HG03432 (cell line): ENCODE measurements around the gene SEPTIN6.
A peak's percentile ranks its signal among the peaks of the same experiment; 100 is the strongest.

Experiments used
- ATAC-seq: cut with Tn5 transposase; IDR thresholded peaks from one replicate; pipeline ENCODE4 v1.9.1; 2021; ENCODE audit warnings: mild to moderate bottlenecking, moderate library complexity; ENCODE audit not compliant: unreplicated experiment

Gene SEPTIN6

DNA sequence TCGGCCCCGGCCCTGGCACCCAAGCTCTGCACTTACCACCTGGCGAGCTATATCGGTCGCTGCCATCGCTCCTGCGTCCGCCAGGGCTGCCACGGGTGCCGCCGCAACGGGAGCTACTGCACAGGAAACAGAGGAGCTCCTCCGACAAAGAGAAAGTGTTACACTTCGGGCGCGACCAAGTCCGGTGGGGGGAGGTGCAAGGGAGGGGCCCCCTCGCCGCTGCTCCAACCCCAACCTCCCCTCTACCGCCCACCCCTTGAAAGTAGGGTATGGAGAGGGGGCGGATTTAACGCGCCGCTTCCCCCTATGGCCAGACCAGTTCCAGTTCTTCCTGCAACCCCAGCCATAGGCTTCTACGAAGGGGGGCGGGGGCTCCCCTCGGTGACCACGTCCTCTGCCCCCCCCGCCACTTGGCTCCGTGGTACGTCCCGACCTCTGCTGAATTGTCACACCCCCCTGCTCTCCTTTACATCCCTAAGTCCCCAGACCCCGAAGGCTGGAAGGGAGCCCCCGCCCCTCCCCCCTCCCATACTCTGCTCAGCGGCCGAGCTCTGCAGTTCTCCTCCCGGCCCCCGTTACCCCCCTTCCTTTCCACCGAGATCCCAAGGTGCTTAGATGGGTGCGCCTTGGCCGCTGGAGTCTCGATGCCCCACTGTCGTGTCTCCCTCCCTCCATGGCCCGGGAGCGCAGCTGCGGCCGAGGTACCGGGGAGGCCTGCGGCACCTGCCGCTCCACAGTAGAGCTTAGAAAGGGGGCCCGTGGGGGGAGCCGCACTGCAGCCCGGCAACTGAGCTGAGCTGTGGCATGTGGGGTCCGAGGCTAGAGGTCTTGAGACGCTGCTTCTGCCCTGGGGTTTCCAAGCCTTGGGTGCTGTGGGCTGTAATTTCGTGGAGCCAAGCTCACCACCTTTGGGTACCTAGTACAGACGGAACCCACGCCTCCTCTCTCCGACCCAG lies at the start of gene SEPTIN6:
SEPTIN6 (minus strand) TSS at position 129 of the 956 bp plus-strand sequence; CDS start at position 66, 63 bp downstream.
- ATAC-seq = peak; percentile 79

DNA sequence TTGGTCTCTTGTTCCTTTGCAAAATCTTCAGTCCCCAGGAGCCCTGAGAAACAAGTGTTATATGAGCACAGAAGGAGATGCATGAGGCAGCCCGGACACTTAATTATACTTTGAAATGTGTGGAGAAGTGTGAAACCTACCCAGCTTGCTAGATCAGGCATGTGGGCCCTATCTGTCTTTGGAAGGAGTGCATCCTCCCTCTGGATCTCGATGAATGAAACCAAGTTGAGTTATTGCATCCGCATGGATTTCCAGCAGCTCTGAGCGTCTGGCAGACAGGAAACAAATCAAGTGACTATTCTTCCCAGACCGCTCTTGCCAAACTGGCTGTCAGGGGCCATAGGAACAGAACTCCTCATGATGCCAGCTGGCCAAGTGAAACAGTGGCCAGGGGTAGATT lies 45.8 kb upstream of the SEPTIN6 start:
- no peak for ATAC-seq

DNA sequence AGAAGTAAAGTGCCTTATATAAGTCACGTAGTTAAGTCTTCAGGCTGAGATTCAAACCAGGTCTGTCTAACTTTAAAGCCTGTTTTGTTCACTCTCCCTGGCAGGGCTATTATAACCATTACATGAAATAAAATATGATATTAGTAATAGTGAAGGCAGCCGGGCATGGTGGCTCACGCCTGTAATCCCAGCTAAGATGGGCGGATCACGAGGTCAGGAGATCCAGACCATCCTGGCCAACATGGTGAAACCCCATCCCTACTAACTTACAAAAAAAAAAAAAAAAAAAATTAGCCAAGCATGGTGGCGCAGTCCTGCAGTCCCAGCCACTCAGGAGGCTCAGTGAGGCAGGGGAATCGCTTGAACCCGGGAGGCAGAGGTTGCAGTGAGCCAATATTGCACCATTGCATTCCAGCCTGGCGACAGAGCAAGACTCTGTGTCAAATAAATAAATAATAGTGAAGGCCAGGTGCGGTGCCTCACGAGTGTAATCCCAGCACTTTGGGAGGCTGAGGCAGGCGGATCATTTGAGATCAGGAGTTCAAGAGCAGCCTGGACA lies 43.3 kb upstream of the SEPTIN6 start:
- ATAC-seq = no peak

DNA sequence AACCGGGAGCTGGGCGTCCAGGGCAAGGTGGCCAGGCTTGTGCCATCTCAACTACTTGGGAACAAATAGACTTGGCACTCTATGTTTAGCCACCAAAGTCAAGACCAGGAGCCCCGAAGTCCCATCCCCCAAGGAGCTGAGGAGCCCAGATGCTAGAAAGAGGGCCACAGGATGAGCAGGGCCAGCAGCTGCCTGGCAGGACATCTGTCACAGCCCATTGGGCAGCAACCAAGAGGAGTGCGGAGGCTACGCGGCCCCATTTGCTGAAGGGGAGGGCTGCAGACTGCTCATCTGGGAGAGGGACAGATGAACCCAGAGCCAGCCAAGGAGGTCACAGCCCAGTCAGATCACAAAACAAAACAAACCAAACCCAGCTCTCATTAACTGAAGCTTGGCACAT lies 42.5 kb upstream of the SEPTIN6 start:
- ATAC-seq = no peak

DNA sequence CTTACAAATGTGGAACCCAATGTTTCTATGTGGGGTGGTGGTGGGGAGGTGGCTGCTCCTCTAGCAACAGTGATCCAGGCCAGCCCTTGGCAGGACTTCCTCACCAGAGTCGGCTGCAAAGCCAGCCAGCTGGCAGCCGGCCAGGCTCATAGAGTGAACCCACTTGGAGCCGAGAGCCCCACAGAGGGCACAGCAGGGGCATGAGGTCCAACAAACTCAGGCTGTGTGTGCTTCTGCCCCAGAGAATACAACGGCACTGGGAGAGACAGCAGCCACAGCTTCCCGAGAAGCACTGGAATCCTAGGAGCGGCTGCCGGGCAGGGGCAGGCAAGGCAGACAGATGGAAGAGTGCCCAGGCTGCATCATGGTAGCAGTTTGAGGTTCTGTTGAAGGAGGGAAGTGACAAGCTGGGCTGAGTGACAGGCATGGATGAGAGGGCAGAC lies 42.0 kb upstream of the SEPTIN6 start:
- ATAC-seq = no peak

DNA sequence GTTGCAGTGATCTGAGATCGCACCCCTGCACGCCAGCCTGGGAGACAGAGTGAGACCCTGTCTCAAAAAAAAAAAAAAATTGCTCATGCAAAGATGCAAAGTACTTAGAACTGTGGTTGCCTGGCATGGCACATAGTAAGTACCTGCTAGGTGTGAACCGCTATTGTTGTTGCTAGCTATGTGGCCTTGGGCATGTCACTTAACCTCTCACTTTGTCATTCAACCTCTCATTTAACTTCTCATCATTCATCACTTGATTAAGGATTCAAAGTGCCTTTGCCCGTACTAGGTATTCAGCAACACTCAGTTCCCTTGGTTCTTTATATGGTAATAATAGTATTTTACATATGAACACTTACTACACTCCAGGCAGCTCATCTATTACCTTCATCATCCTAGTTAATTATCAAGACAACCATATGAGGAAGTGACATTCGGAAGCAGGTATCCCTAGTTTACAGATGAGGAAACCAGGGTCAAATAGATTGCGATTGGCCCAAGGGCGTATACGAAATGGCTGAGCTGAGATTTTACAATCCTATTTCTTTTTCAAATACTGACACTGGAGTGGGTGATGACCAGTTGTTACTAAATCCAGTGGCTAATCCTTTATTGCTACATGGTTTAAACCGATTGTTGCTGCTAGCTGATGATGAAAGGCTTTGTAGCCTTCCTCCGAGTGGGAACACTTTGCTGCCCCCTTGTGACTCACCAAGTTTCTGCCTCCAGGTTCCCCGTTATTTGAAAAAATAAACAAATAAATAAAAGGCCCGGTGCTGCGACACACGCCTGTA lies 36.6 kb upstream of the SEPTIN6 start:
- no peak for ATAC-seq

DNA sequence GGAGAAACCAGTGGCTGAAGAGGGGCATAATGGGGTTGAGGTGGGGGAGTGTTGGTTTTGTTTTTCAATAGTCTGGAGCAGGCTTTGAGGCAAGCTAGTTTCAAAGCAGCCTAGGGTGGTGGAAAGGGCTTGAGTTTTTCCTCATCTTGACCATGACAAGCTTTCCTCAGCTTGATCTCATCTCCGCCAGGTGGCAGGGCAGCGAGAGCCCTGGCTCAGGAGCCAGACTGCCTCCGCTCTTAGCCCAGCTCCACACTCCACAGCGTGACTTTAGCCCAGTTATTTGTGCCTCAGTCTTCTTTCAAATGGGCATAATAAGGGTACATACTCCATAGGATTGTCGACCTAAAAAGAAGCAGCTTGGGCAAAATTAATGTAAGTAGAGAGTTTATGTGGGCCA lies 35.5 kb upstream of the SEPTIN6 start:
- no peak for ATAC-seq

DNA sequence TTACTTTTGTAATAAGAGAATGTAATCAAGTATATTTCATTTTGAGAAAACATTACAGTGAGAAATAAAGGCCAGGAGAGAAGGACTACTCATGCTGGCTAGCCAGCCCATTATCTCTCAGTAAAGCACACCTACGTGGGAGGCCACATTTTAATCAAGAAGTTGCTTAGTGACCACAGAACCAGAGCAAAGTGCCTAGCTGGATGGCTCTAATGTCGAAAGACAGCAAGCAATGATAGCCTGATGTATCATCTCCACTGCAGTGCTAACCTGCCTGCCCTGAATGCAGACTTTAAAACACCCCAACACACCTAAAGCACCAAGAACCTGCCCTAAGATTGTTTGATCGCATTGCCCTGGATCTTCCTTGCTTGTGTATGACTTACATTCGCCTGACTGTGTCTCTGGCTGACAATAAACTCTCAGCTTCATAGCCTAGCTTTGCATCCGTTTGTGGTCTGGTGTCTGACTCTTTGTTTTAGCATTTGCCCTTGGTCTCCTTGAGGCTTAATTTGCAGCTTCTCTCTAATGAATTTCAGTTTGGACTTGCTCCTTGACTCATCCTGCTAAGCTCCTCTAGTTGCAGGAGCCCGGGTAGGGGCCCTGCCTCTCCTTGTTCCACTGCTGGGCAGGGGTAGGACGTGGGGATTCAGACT lies 34.1 kb upstream of the SEPTIN6 start:
- ATAC-seq = no peak

DNA sequence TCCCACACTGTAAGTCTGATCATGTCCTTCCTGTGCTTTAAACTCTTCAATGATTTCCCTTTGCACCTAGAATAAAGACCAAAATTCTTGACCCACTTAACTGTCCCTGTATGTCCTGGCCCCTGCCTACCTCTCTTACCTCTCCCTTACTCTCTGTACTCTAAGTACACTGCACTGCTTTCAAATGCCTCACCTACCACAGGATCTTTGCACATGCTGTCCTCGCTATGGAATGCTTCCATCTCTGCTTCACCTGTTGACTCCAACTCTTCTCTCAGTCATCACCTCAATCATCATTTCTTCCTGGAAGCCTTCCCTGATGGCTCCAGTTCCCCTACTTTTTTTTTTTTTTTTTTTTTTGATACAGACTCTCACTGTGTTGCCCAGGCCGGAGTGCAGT lies 29.0 kb upstream of the SEPTIN6 start:
- ATAC-seq = no peak

DNA sequence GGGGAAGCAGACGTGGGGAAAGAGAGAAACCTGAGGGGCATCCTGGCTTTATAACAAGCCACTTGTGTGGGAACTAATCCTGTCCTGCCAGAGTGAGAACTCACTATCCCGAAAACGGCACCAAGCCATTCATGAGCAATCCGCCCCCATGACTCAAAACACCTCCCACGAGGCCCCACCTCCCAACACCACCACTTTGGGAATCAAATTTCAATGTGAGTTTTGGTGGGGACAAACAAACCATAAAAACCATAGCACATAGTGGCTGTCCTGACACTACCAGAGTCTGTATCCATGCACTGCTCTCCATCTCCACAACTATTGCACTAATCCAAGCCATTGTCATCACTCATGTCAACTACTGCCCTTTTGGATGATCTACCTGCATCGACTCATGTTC lies 28.5 kb upstream of the SEPTIN6 start:
- no peak for ATAC-seq

DNA sequence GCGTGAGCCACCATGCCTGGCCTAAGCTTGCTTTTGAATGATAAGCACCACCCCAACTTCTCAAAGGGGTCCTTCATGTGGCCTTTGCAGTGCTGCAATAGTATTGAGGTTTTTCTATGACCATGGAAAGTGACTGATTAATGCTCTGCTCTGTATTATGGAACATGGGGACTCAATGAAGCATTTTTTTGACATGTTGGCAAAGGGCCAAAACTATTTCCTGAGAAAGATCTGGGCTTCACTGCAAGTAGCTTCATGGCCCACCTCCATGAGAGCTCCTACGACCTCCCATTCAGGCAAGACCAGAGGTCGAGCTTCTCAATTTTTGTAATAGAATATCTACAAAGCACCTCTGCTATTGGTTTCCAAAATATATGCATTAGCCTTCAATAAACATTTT lies 16.7 kb upstream of the SEPTIN6 start:
- no peak for ATAC-seq

DNA sequence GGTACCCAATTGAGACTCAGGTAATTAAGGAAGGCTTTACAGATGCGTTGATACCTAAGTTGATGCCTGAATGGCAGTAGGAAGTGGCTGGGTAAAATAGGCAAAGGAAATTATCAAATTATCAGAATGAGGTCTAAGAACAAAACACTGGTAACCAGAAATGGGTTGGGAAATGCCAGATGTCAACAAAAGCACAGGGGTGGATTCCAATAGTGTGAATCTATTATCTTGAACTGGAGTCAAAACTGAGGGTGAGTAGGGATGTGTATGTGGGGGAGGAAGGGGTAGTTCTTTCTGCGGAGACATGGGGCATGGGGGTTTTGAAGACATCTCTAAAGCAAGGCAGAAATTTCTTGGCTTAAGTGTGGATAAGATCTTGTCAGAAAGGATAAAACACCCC lies 16.0 kb upstream of the SEPTIN6 start:
- ATAC-seq = no peak

DNA sequence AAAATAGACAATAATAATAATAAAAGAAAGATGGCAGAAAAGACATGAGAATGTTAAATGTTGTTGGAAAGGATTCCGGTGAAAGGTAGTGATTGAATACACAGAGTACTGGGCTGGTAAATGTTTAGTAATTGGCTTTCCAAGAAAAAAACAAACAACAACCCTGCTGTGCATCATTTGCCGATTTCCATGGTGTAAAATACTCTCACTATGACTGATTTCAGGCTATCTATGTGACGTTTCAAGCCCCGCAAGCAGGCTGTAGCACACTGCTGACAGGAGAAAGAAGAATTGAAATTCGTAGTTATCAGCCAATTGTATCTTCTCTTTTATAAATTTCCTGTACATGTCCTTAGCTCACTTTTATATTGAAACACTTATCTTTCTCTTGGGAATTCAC lies 13.6 kb upstream of the SEPTIN6 start:
- peak; percentile 66 for ATAC-seq

DNA sequence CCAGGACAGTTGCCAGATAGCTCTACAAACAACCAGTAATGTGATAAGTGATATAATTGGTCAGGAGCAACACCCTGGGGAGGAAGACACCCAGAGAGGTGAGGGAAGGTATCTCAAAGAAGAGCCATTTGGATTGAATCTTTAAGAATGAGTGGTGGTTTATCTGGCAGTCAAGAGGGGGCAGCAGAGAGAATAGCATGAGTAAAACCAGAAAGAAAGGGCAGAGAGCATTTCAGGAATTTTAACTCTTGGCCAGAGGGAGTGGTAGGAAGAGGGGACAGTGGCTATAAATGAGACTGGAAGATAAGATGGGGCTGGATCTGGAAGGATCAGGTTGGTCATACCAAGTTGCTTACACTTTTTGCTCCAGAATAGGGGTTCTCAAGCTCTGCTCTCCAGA lies 5.9 kb upstream of the SEPTIN6 start:
- peak; percentile 32 for ATAC-seq

DNA sequence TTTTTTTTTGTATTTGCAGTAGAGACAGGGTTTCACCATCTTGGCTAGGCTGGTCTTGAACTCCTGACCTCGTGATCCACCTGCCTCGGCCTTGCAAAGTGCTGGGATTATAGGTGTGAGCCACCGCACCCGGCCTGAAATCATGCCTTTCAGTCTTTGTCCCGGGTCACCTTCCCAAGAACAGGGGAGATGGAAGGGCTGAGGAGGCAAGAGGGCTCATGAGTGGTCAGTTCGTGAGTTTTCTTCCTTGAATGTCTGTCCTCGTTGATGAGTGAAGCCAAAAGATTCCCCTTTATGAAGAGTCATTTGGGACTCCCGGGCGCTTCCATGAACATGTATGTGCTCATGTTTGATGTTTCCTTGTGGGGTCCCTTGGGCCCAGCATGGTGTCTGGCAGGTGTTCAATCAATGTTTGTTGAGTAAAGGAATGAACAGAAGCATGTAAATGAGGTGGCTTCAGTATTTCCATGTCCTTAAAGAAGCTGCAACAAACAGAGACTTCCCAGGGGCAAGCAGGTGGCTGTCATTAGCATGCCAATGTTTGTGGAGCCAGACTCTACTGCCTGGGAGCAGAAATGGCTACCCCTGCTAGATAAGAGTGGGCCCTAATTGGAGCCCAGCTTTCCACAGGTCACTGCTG lies 3.4 kb upstream of the SEPTIN6 start:
- no peak for ATAC-seq

DNA sequence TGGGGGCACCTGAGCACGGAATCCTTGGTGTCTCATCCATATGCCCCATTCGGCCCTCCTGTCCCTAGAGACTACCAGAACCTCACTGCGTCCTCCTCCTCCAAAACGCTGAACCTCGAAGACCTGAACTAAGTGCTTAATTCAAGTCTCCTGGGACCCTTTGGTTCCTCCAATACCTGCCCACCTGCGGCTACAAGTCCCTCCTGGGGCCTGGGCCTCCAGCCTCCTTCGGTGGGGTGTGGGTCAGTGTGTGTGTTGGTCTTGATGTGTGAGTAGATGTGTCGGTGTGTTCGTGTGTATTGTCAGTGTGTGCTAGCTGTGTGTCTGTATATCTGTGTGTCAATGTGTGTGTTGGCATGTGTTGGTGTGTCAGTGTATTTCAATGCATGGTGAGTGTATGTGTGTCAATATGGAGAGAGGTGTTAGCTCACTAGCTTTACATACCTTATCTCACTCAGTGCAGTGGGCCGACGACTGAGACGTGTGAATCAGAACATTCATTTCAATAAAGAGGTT lies 2.6 kb upstream of the SEPTIN6 start:
- ATAC-seq = no peak

DNA sequence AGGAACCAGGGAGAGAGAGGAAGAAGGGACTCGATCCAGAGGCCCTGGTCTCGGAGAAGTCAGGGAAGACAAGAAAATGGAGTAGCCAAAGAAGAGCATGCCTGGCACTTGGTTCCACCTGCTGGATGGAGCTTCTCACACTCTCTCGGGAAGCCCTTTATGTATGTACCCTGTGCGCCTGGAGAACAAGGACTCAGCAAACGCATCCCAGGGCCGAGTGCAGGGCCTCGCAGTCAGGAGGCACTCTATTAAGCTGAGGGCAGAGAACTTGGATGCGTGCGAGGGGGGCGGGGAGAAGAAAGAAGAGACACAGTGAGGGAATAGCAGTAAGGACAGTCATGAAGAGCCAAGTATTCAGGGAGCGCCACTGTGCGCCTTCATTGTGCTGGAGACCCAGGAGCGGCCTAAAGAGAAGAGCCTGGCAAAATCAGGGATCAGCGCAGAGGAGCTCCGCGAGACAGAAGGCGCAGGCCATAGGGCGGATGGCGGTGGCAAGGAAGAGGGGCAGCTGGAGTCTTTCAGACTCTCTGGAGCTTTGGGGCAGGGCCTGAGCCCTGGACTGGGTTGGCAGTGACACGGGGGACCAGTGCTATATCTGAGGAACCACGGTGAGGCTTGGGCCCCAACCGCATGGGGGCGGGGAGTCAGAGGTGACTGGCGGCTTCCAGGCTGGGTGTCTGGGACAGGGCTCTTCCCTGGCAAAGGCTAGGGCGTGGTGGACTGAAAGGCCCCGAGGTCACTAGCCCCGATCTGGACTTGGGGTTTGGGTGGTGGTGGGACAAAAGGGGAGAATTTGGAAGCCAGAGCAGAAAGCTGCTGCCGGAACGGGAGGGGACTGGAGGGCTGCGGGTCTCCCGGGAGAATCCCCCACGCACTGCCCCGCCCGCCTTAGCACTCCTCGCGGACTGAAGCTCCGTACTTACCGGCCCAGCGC lies 1.9 kb upstream of the SEPTIN6 start:
- no peak for ATAC-seq

DNA sequence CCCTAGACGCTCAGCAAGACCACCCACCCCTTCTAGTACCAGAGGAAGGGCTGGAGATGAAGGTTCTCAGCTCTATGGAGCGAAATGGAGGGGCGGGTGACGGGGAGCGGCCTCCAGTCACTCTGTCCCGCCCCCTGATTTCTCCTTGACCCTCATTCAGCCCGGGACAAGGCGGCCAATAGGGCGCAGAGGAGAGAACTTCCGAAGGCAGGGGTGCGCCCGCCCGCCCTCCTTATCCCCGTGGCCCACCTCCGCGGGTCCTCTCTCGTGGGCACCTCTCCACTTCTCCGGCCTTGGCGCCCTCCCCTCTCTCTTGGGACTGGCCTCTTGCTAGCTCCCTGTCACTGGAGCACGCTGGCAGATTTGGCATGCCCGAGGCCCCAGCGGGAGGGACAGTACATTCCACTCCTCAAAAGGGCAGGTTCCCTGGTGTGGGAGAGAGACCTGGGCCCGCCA lies 1.1 kb upstream of the SEPTIN6 start:
- no peak for ATAC-seq
